Measurements from ENCODE around the gene GALNTL6. TPM values are rescaled to one million over a fixed set of nuclear protein-coding genes. Genes with fewer than 3 reads are reported as not detected.

The GALNTL6 gene
- total RNA-seq, 1 experiment from 2014 or later, result not detected

- Histone ChIP-seq H3K18ac (ENCODE audit: insufficient read length, low read depth, low read length) (no peak overlapping the region), H2BK15ac (ENCODE audit: low read depth, low read length) (no peak overlapping the region), H2BK5ac (ENCODE audit: insufficient read length, low read length) (no peak overlapping the region), H3K4ac (ENCODE audit: low read depth, low read length) (no peak overlapping the region), H3K4me1 (ENCODE audit: insufficient read depth, low read length) (no peaks in the 10 kb centered on the region), H3K27ac (ENCODE audit: insufficient read length, low read depth, low read length) (no peak overlapping the region), H2AK5ac (ENCODE audit: insufficient read length, low read length) (no peak overlapping the region), H3K9ac (ENCODE audit: extremely low read depth, insufficient read length, low read length) (no peak overlapping the region), H2BK120ac (ENCODE audit: low read depth, low read length, poor library complexity, severe bottlenecking) (no peak overlapping the region), H2AFZ (ENCODE audit: low read length) (no peak overlapping the region), H4K20me1 (ENCODE audit: control insufficient read depth, insufficient read depth, insufficient read length) (no peaks in the 10 kb centered on the region), H3K27me3 (ENCODE audit: insufficient read depth, low read length) (no peaks in the 10 kb centered on the region), H2BK12ac (ENCODE audit: insufficient read length, low read depth, low read length) (no peak overlapping the region), H3T11ph (ENCODE audit: low read length) (no peak overlapping the region), H3K79me1 (ENCODE audit: insufficient read depth, low read depth, low read length, poor library complexity, severe bottlenecking) (no peaks in the 10 kb centered on the region), H3K23me2 (ENCODE audit: insufficient read length, low read depth, low read length, poor library complexity, severe bottlenecking) (no peaks in the 10 kb centered on the region), H3K14ac (ENCODE audit: insufficient read depth, low read length) (no peak overlapping the region), H3K4me2 (ENCODE audit: insufficient read depth, insufficient read length, low read length) (no peak overlapping the region), H4K8ac (replicated peaks; ENCODE audit: insufficient read length, low read depth, low read length) (no peak overlapping the region), H3K23ac (ENCODE audit: insufficient read length, low read depth, low read length) (no peak overlapping the region), H2BK20ac (ENCODE audit: low read depth, low read length, poor library complexity, severe bottlenecking) (no peak overlapping the region), H3K79me2 (ENCODE audit: insufficient read depth, low read length) (no peaks in the 10 kb centered on the region), H3K9me3 (ENCODE audit: control insufficient read depth, low read depth, low read length) (no peaks in the 10 kb centered on the region), H4K5ac (ENCODE audit: insufficient read length, low read depth, low read length) (no peak overlapping the region), H3K56ac (ENCODE audit: insufficient read length, low read depth, low read length) (no peak overlapping the region), H4K91ac (ENCODE audit: insufficient read length, low read depth, low read length) (no peak overlapping the region)
- H3K27ac Mint-ChIP-seq, result no peak overlapping the region
- no peak for DNase-seq
- no peak overlapping the region for H3K4me3 Mint-ChIP-seq
- no CpG with 5 or more reads among the region's 6 CpGs for WGBS (ENCODE audit: extremely low coverage, insufficient read length, low lambda C conversion rate)
- peaks cover 0 to 20% (median 3%) of the 10 kb centered on the region in 3 experiments; a peak in 4 of 7 replicates for H3K36me3 Mint-ChIP-seq (ENCODE audit: insufficient read depth in 1 of 3, low read depth in 3 of 3)
- no peak for TF ChIP-seq CTCF (conservative IDR thresholded peaks at IDR 0.05)
- no peaks in the 10 kb centered on the region for H3K27me3 Mint-ChIP-seq (ENCODE audit: low read depth)
- no peaks in the 10 kb centered on the region for H3K4me1 Mint-ChIP-seq
- peaks cover 14 to 15% of the 10 kb centered on the region in 2 experiments for H3K9me3 Mint-ChIP-seq
Measured at GRCh38 chr4:171774642-171775190, 38.5 kb upstream of the GALNTL6 start.
